Upper lobe of left lung (tissue), 6 donors: ENCODE data around the gene DPYD. TPM values are rescaled to one million over a fixed set of nuclear protein-coding genes. Genes with fewer than 3 reads are reported as not detected.

Experiments
- ATAC-seq, 2 donors: fragments of 200-7000 bp; cut with Tn5 transposase; one replicate each; pipeline ENCODE4 v1.9.1; 2022; ENCODE audit warnings: mild to moderate bottlenecking in 2 of 2, moderate library complexity in 2 of 2; ENCODE audit not compliant: low FRiP score in 2 of 2
- DNase-seq, 2 donors: peaks; one replicate each; pipeline ENCODE4 v3.0.0-alpha.2; 2019 to 2020
- H3K27ac ChIP-seq, 4 donors: fragments of 200-600 bp; sonication (generic); one replicate each; pipeline ENCODE4 v1.5.1; 2016 to 2019
- H3K27me3 ChIP-seq, 4 donors: fragments of 200-600 bp; sonication (generic); one replicate each; pipeline ENCODE4 v1.5.1; 2017 to 2019
- H3K36me3 ChIP-seq, 4 donors: fragments of 200-600 bp; sonication (generic); one replicate each; pipeline ENCODE4 v1.5.1; 2016 to 2019
- H3K4me1 ChIP-seq, 4 donors: fragments of 200-600 bp; sonication (generic); one replicate each; pipeline ENCODE4 v1.5.1; 2018 to 2019
- H3K4me3 ChIP-seq, 4 donors: fragments of 200-600 bp; sonication (generic); one replicate each; pipeline ENCODE4 v1.5.1; 2017 to 2019; ENCODE audit warnings: mild to moderate bottlenecking in 2 of 4, moderate library complexity in 1 of 4
- H3K9me3 ChIP-seq, 4 donors: fragments of 200-600 bp; sonication (generic); one replicate each; pipeline ENCODE4 v1.5.1; 2018 to 2019
- EP300 ChIP-seq, 4 donors: sonication (generic); formaldehyde crosslinking; IDR thresholded peaks; one replicate each; pipeline ENCODE4 v1.5.1; 2017; ENCODE audit warnings: antibody characterized with exemption in 4 of 4, control low read depth in 2 of 4
- POLR2A ChIP-seq, 4 donors: fragments of 450-650 bp; IDR thresholded peaks; one replicate each; pipeline ENCODE4 v1.5.1; 2016 to 2017; ENCODE audit warnings: antibody characterized with exemption in 4 of 4, mild to moderate bottlenecking in 2 of 4
- POLR2AphosphoS5 ChIP-seq, 2 donors: sonication (generic); formaldehyde crosslinking; IDR thresholded peaks; one replicate each; pipeline ENCODE4 v1.5.1; 2017; ENCODE audit warnings: antibody characterized with exemption in 2 of 2
- WGBS, 2 donors: methylation state at CpG; one replicate each; pipeline ENCODE4 v1.1.5; 2017 to 2018; 5-methylcytosine and 5-hydroxymethylcytosine counted together
- total RNA-seq, 6 donors: library from RNA; depleted of rRNA in 4 of 6; stranded (reverse); fragments of >200 nt in 4 of 6; gene quantifications; one replicate each; pipeline versions ENCODE4 v1.1.0 to v1.2.1, GENCODE V29; 2016 to 2021
- TF ChIP-seq, protein P1 (sequence below), 6 experiments: fragments of 450-650 bp in 4 of 6; fragments of 200-600 bp in 2 of 6; sonication (generic) in 2 of 6; IDR thresholded peaks; one replicate each; pipeline ENCODE4 v1.5.1; 2016 to 2019; ENCODE audit warnings: antibody characterized with exemption in 6 of 6
- donor health status: DM: no; HTN: no; CAD: no; lungs with moderate emphysema.
- donor health status: DM: no; HTN: yes; CAD: no; lungs with severe emphysema.

Gene DPYD
- total RNA-seq, 6 donors from 2014 or later: 60.9 to 106 (median 79.7) TPM

DNA sequence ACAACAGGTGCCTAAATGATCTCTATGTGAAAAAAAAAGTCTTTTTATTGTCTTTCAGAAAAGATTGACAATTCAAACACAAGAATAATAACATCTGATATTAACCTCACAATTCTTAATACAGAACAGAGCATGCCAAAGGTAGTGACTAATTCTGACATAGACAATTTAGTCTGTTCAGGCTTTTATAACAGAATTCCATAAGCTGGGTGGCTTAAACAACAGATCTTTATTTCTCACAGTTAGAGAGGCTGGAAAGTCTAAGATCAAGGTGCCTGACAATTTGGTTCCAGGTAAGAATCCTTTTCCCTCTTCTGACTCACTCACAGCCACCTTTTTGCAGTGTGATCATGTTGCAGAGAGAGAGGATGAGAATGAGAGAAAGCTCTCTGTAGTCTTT lies 27.0 kb downstream of the DPYD start:
- H3K36me3 ChIP-seq: no peaks in the 10 kb centered on the region
- TF ChIP-seq, protein P1, sequence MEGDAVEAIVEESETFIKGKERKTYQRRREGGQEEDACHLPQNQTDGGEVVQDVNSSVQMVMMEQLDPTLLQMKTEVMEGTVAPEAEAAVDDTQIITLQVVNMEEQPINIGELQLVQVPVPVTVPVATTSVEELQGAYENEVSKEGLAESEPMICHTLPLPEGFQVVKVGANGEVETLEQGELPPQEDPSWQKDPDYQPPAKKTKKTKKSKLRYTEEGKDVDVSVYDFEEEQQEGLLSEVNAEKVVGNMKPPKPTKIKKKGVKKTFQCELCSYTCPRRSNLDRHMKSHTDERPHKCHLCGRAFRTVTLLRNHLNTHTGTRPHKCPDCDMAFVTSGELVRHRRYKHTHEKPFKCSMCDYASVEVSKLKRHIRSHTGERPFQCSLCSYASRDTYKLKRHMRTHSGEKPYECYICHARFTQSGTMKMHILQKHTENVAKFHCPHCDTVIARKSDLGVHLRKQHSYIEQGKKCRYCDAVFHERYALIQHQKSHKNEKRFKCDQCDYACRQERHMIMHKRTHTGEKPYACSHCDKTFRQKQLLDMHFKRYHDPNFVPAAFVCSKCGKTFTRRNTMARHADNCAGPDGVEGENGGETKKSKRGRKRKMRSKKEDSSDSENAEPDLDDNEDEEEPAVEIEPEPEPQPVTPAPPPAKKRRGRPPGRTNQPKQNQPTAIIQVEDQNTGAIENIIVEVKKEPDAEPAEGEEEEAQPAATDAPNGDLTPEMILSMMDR (IDR thresholded peaks at IDR 0.05): no peak
- TF ChIP-seq EP300 (IDR thresholded peaks at IDR 0.05): no peak
- TF ChIP-seq POLR2AphosphoS5 (IDR thresholded peaks at IDR 0.05): no peak
- no peak for TF ChIP-seq POLR2A (IDR thresholded peaks at IDR 0.05)
- no peaks in the 10 kb centered on the region for H3K27me3 ChIP-seq
- ATAC-seq (no peak), DNase-seq (no peak)
- no peak overlapping the region for H3K27ac ChIP-seq
- no peak overlapping the region for H3K4me3 ChIP-seq
- H3K4me1 ChIP-seq: peaks cover 0 to 2% (median 0%) of the 10 kb centered on the region in 4 donors
- peaks cover 2 to 12% (median 8%) of the 10 kb centered on the region in 4 donors for H3K9me3 ChIP-seq

DNA sequence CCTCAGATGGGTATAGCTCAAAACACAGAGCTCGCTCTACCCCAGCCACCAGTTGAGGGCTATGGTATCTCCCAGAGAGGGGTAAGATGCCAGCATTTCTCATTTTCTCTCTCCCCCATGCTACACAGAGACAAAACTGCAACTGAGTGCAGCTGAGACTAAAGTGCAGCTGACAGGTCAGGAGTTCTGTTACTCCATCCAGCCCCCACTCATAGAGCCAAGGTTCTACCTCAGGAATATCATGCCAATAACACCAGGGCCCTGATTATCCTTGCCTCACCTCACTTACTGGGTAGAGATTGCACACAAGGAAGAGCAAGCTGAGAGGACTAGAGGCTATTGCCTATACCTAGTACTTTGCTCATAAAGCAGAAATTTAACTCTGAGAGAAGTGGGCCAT lies 34.6 kb downstream of the DPYD start:
- ATAC-seq (no peak), DNase-seq (no peak)
- peaks cover 0 to 17% (median 3%) of the 10 kb centered on the region in 4 donors for H3K36me3 ChIP-seq
- TF ChIP-seq POLR2A (IDR thresholded peaks at IDR 0.05): no peak
- TF ChIP-seq, protein P1 (IDR thresholded peaks at IDR 0.05): no peak
- no peak for TF ChIP-seq EP300 (IDR thresholded peaks at IDR 0.05)
- no peak for TF ChIP-seq POLR2AphosphoS5 (IDR thresholded peaks at IDR 0.05)
- H3K27ac ChIP-seq: no peak overlapping the region
- peaks cover 5 to 27% (median 15%) of the 10 kb centered on the region in 4 donors for H3K9me3 ChIP-seq
- no peaks in the 10 kb centered on the region for H3K27me3 ChIP-seq
- 100% methylated on average over 1 of the region's 1 CpG for WGBS, 2 donors
- H3K4me1 ChIP-seq: peaks cover 0 to 5% (median 0%) of the 10 kb centered on the region in 4 donors
- H3K4me3 ChIP-seq: no peak overlapping the region

DNA sequence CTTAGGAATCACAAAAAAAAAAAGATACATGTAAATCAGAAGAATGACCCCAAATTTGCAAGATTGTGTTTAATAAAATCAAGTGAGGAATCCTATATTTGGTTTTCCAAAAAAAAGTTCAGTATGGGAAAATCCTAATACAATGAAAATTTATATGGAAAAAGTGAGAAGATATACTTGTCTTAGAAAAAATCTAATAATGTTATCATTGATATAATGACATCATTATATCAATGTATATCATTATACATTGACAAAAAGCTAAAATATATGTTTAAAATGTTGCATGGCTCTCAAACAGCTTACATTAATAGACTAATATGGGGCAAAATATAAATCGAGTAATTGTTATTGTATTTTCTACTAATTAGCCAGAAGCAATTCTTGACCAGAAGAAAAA lies 37.0 kb downstream of the DPYD start:
- H3K9me3 ChIP-seq: peaks cover 4 to 15% (median 6%) of the 10 kb centered on the region in 4 donors
- no peak for ATAC-seq
- WGBS, 2 donors: 93 to 98% methylated on average over 1 of the region's 1 CpG
- peaks cover 0 to 25% (median 3%) of the 10 kb centered on the region in 4 donors for H3K36me3 ChIP-seq
- DNase-seq: no peak
- TF ChIP-seq POLR2AphosphoS5 (IDR thresholded peaks at IDR 0.05) (no peak), EP300 (IDR thresholded peaks at IDR 0.05) (no peak), POLR2A (IDR thresholded peaks at IDR 0.05) (no peak)
- TF ChIP-seq, protein P1 (IDR thresholded peaks at IDR 0.05): no peak
- no peak overlapping the region for H3K27ac ChIP-seq
- no peak overlapping the region for H3K4me3 ChIP-seq
- peaks cover 0 to 5% (median 0%) of the 10 kb centered on the region in 4 donors for H3K4me1 ChIP-seq
- H3K27me3 ChIP-seq: no peaks in the 10 kb centered on the region

DNA sequence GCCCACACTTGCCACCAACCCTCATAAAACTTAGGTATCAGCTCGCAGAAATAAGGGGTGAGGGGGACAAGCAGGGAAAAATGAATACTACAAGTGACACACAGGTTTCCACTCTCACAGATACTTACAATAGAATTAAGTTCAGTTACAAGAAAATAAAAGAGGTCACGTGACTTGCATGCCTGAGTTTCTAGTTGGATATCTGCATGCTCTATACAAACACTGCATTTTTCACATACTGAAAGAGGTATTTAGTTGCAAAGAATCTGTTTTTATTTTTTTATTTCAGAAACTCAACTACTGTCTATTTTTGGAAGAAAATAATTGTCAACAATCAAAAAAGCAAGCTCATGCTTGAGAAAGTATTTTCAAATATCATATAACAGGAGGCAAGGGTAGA lies 43.5 kb downstream of the DPYD start:
- 91 to 93% methylated on average over 2 of the region's 2 CpGs for WGBS, 2 donors

DNA sequence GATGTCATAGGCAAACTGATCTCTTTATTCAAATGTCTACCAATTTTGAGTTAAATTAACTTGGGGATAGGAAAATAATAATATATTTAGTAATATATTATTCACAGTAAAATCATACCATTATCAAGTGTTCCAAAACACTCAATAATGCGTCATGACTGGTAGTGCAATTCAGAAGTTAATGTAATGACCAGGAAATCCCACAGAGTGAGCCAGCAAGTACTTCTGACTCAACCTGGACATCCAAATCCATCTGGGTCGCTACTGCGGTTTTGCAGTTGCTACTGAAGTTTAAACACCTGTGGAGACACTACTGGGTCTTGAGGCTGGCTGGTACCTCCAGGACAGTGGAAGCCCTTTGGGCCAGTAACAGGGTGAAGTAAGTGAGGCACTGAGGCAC lies 44.8 kb downstream of the DPYD start:
- 85 to 91% methylated on average over 3 of the region's 3 CpGs for WGBS, 2 donors

More for the DNA sequence above, 43.5 kb downstream of the DPYD start:
- no peak for DNase-seq
- Histone ChIP-seq H3K9me3 (no peaks in the 10 kb centered on the region), H3K36me3 (peaks cover 0 to 18% (median 3%) of the 10 kb centered on the region in 4 donors), H3K4me3 (no peak overlapping the region), H3K27me3 (no peaks in the 10 kb centered on the region), H3K27ac (no peak overlapping the region), H3K4me1 (no peaks in the 10 kb centered on the region)
- TF ChIP-seq POLR2A (IDR thresholded peaks at IDR 0.05): no peak
- TF ChIP-seq, protein P1 (IDR thresholded peaks at IDR 0.05): no peak
- no peak for ATAC-seq

More for the DNA sequence above, 44.8 kb downstream of the DPYD start:
- no peaks in the 10 kb centered on the region for H3K27me3 ChIP-seq
- H3K4me1 ChIP-seq: no peaks in the 10 kb centered on the region
- H3K4me3 ChIP-seq: no peak overlapping the region
- TF ChIP-seq, protein P1 (IDR thresholded peaks at IDR 0.05): no peak
- TF ChIP-seq POLR2A (IDR thresholded peaks at IDR 0.05): no peak
- TF ChIP-seq POLR2AphosphoS5 (IDR thresholded peaks at IDR 0.05): no peak
- TF ChIP-seq EP300 (IDR thresholded peaks at IDR 0.05): no peak
- no peak for ATAC-seq
- no peak for DNase-seq
- no peak overlapping the region for H3K27ac ChIP-seq
- no peaks in the 10 kb centered on the region for H3K9me3 ChIP-seq
- peaks cover 0 to 5% (median 0%) of the 10 kb centered on the region in 4 donors for H3K36me3 ChIP-seq
